ENCODE measurements around the gene PCYOX1L. TPM values are rescaled to one million over a fixed set of nuclear protein-coding genes. Genes with fewer than 3 reads are reported as not detected.

The PCYOX1L gene
- total and polyA plus RNA-seq, 3 experiments from 2014 or later = 11.9 to 23.3 (median 22.6) TPM

GRCh38 chr5:149353911-149354310 lies 3.9 kb upstream of the PCYOX1L start:
- H3K4me1 ChIP-seq (ENCODE audit: insufficient read depth, low read length) = peaks cover 51% of the 10 kb centered on the region
- no peak for DNase-seq

GRCh38 chr5:149355688-149356087 lies 2.2 kb upstream of the PCYOX1L start:
- peaks cover 17 to 52% (median 20%) of the 10 kb centered on the region in 3 donors for H3K36me3 Mint-ChIP-seq
- Histone ChIP-seq H3K4me1 (ENCODE audit: insufficient read depth, low read length) (peaks cover 51% of the 10 kb centered on the region), H3K27ac (ENCODE audit: low read depth, low read length) (no peak overlapping the region), H3K36me3 (ENCODE audit: insufficient read depth, low read length) (peaks cover 35% of the 10 kb centered on the region), H3K9me3 (ENCODE audit: low read length) (no peaks in the 10 kb centered on the region), H3K27me3 (ENCODE audit: insufficient read depth, low read length, poor library complexity, severe bottlenecking) (no peaks in the 10 kb centered on the region), H3K4me3 (ENCODE audit: low read length) (no peak overlapping the region)
- POLR2A ChIA-PET = interaction anchor here (0.8 to 2.1 kb wide), 3 partner anchors 9 to 12 kb away, joined by 4 to 6 read pairs (median 4); partner anchors contain the start of gene GRPEL2
- peak overlapping the region in 3 of 8 donors; percentile 17 to 83 (median 46) for H3K27ac Mint-ChIP-seq
- H3K9me3 Mint-ChIP-seq = no peaks in the 10 kb centered on the region
- H3K4me1 Mint-ChIP-seq = peaks cover 53 to 80% (median 78%) of the 10 kb centered on the region in 3 donors
- H3K4me3 Mint-ChIP-seq = no peak overlapping the region
- DNase-seq = no peak
- CTCF ChIA-PET = interaction anchor here (0.6 to 6.8 kb wide), 5 partner anchors 10 to 28 kb away, joined by 3 to 69 read pairs (median 4); partner anchors contain the start of gene GRPEL2
- H3K27me3 Mint-ChIP-seq = peaks cover 0 to 2% of the 10 kb centered on the region in 2 donors

More at GRCh38 chr5:149353911-149354310, 3.9 kb upstream of the PCYOX1L start:
- H3K27ac Mint-ChIP-seq = peak overlapping the region in 3 of 8 donors; percentile 32 to 70 (median 40)
- Histone ChIP-seq H3K27ac (ENCODE audit: low read depth, low read length) (no peak overlapping the region), H3K27me3 (ENCODE audit: insufficient read depth, low read length, poor library complexity, severe bottlenecking) (no peaks in the 10 kb centered on the region), H3K36me3 (ENCODE audit: insufficient read depth, low read length) (peaks cover 52% of the 10 kb centered on the region), H3K4me3 (ENCODE audit: low read length) (no peak overlapping the region), H3K9me3 (ENCODE audit: low read length) (no peaks in the 10 kb centered on the region)
- H3K36me3 Mint-ChIP-seq = peaks cover 28 to 69% (median 32%) of the 10 kb centered on the region in 3 donors
- CTCF ChIA-PET = interaction anchor here (1.0 to 1.3 kb wide), 2 partner anchors 18 to 198 kb away, joined by 3 to 5 read pairs; no protein-coding TSS in a partner anchor
- POLR2A ChIA-PET = interaction anchor here (2.1 kb wide), 1 partner anchor 9 kb away, joined by 6 read pairs; the partner anchor contains the start of gene GRPEL2
- peaks cover 50 to 78% (median 76%) of the 10 kb centered on the region in 3 donors for H3K4me1 Mint-ChIP-seq
- no peaks in the 10 kb centered on the region for H3K9me3 Mint-ChIP-seq
- peaks cover 0 to 2% of the 10 kb centered on the region in 2 donors for H3K27me3 Mint-ChIP-seq
- no peak overlapping the region for H3K4me3 Mint-ChIP-seq

- H3K9me3 ChIP-seq (ENCODE audit: low read length) = no peaks in the 10 kb centered on the region
- peaks cover 54% of the 10 kb centered on the region for H3K4me1 ChIP-seq (ENCODE audit: insufficient read depth, low read length)
- Mint-ChIP-seq H3K9me3 (no peaks in the 10 kb centered on the region), H3K36me3 (peaks cover 15 to 44% (median 16%) of the 10 kb centered on the region in 3 donors), H3K27ac (peak overlapping the region in 2 of 8 donors; percentile 17 to 57), H3K27me3 (peaks cover 0 to 2% of the 10 kb centered on the region in 2 donors), H3K4me3 (no peak overlapping the region), H3K4me1 (peaks cover 53 to 79% (median 78%) of the 10 kb centered on the region in 3 donors)
- DNase-seq = no peak
- H3K36me3 ChIP-seq (ENCODE audit: insufficient read depth, low read length) = peaks cover 28% of the 10 kb centered on the region
- ChIA-PET POLR2A (interaction anchor here (0.8 to 2.6 kb wide), 3 partner anchors 10 to 11 kb away, joined by 4 to 39 read pairs (median 4); partner anchors contain the start of gene GRPEL2), CTCF (interaction anchor here (0.6 to 6.8 kb wide), 6 partner anchors 10 to 29 kb away, joined by 3 to 69 read pairs (median 5); partner anchors contain the start of gene GRPEL2)
- H3K4me3 ChIP-seq (ENCODE audit: low read length) = no peak overlapping the region
- H3K27me3 ChIP-seq (ENCODE audit: insufficient read depth, low read length, poor library complexity, severe bottlenecking) = no peaks in the 10 kb centered on the region
- no peak overlapping the region for H3K27ac ChIP-seq (ENCODE audit: low read depth, low read length)
Observed at GRCh38 chr5:149356391-149356790, 1.5 kb upstream of the PCYOX1L start.

GRCh38 chr5:149358294-149358651 lies 427 bp downstream of the PCYOX1L start:
- H3K4me3 ChIP-seq (ENCODE audit: low read length) = peak overlapping the region; percentile 81
- H3K27me3 Mint-ChIP-seq = peaks cover 0 to 2% of the 10 kb centered on the region in 2 donors
- peak overlapping the region; percentile 44 to 96 (median 90) for H3K27ac Mint-ChIP-seq
- H3K4me3 Mint-ChIP-seq = peak overlapping the region; percentile 89 to 97 (median 92)
- H3K36me3 ChIP-seq (ENCODE audit: insufficient read depth, low read length) = peaks cover 12% of the 10 kb centered on the region
- no peaks in the 10 kb centered on the region for H3K9me3 Mint-ChIP-seq
- H3K27ac ChIP-seq (ENCODE audit: low read depth, low read length) = peak overlapping the region; percentile 66
- no peaks in the 10 kb centered on the region for H3K9me3 ChIP-seq (ENCODE audit: low read length)
- H3K4me1 ChIP-seq (ENCODE audit: insufficient read depth, low read length) = peaks cover 46% of the 10 kb centered on the region
- peaks cover 45 to 65% (median 63%) of the 10 kb centered on the region in 3 donors for H3K4me1 Mint-ChIP-seq
- no peaks in the 10 kb centered on the region for H3K27me3 ChIP-seq (ENCODE audit: insufficient read depth, low read length, poor library complexity, severe bottlenecking)
- DNase-seq = peak; percentile 26 to 59 (median 29)
- peaks cover 8 to 33% (median 8%) of the 10 kb centered on the region in 3 donors for H3K36me3 Mint-ChIP-seq
- ChIA-PET CTCF (interaction anchor here (0.8 to 6.8 kb wide), 8 partner anchors 9 to 207 kb away, joined by 3 to 69 read pairs (median 6); partner anchors contain the start of genes CSNK1A1 and GRPEL2), POLR2A (interaction anchor here (0.9 to 2.6 kb wide), 6 partner anchors 8 to 1342 kb away, joined by 3 to 39 read pairs (median 4); partner anchors contain the start of genes CSNK1A1, GRPEL2 and RBM22)

- H3K9me3 ChIP-seq (ENCODE audit: low read length) = no peaks in the 10 kb centered on the region
- Mint-ChIP-seq H3K9me3 (no peaks in the 10 kb centered on the region), H3K4me3 (peak overlapping the region; percentile 89 to 97 (median 92)), H3K27ac (peak overlapping the region; percentile 33 to 96 (median 90)), H3K4me1 (peaks cover 44 to 60% (median 57%) of the 10 kb centered on the region in 3 donors), H3K27me3 (peaks cover 0 to 2% of the 10 kb centered on the region in 2 donors), H3K36me3 (peaks cover 6 to 28% (median 8%) of the 10 kb centered on the region in 3 donors)
- H3K36me3 ChIP-seq (ENCODE audit: insufficient read depth, low read length) = peaks cover 5% of the 10 kb centered on the region
- H3K4me3 ChIP-seq (ENCODE audit: low read length) = peak overlapping the region; percentile 81
- H3K27ac ChIP-seq (ENCODE audit: low read depth, low read length) = no peak overlapping the region
- no peaks in the 10 kb centered on the region for H3K27me3 ChIP-seq (ENCODE audit: insufficient read depth, low read length, poor library complexity, severe bottlenecking)
- ChIA-PET CTCF (interaction anchor here (1.5 to 6.8 kb wide), 3 partner anchors 10 to 41 kb away, joined by 3 to 69 read pairs (median 9); no protein-coding TSS in a partner anchor), POLR2A (interaction anchor here (2.6 kb wide), 1 partner anchor 13 kb away, joined by 39 read pairs; the partner anchor contains the start of gene GRPEL2)
- no peak for DNase-seq
- peaks cover 42% of the 10 kb centered on the region for H3K4me1 ChIP-seq (ENCODE audit: insufficient read depth, low read length)
Observed at GRCh38 chr5:149358868-149359495, 1.1 kb downstream of the PCYOX1L start.

GRCh38 chr5:149360272-149360671 lies 2.4 kb downstream of the PCYOX1L start:
- no peaks in the 10 kb centered on the region for H3K9me3 ChIP-seq (ENCODE audit: low read length)
- H3K4me1 ChIP-seq (ENCODE audit: insufficient read depth, low read length) = peaks cover 38% of the 10 kb centered on the region
- ChIA-PET CTCF (interaction anchor here (1.0 to 6.8 kb wide), 5 partner anchors 8 to 192 kb away, joined by 3 to 69 read pairs (median 3); no protein-coding TSS in a partner anchor), POLR2A (interaction anchor here (0.5 kb wide), 1 partner anchor 172 kb away, joined by 3 read pairs; no protein-coding TSS in a partner anchor)
- no peak overlapping the region for H3K27ac ChIP-seq (ENCODE audit: low read depth, low read length)
- peak in 1 of 5 donors; percentile 17 for DNase-seq
- H3K9me3 Mint-ChIP-seq = no peaks in the 10 kb centered on the region
- peaks cover 2 to 28% (median 5%) of the 10 kb centered on the region in 3 donors for H3K36me3 Mint-ChIP-seq
- H3K4me1 Mint-ChIP-seq = peaks cover 40 to 50% (median 46%) of the 10 kb centered on the region in 3 donors
- peak overlapping the region; percentile 0 to 53 (median 18) for H3K4me3 Mint-ChIP-seq
- no peaks in the 10 kb centered on the region for H3K36me3 ChIP-seq (ENCODE audit: insufficient read depth, low read length)
- H3K27me3 Mint-ChIP-seq = peaks cover 0 to 2% of the 10 kb centered on the region in 2 donors
- H3K27me3 ChIP-seq (ENCODE audit: insufficient read depth, low read length, poor library complexity, severe bottlenecking) = no peaks in the 10 kb centered on the region
- H3K4me3 ChIP-seq (ENCODE audit: low read length) = no peak overlapping the region
- peak overlapping the region in 7 of 8 donors; percentile 67 to 93 (median 79) for H3K27ac Mint-ChIP-seq

GRCh38 chr5:149362541-149362940 lies 4.7 kb downstream of the PCYOX1L start:
- Mint-ChIP-seq H3K4me3 (no peak overlapping the region), H3K9me3 (no peaks in the 10 kb centered on the region), H3K27ac (peak overlapping the region in 1 of 8 donors; percentile 52), H3K4me1 (peaks cover 33 to 40% (median 37%) of the 10 kb centered on the region in 3 donors), H3K27me3 (peaks cover 0 to 2% of the 10 kb centered on the region in 2 donors), H3K36me3 (peaks cover 0 to 24% (median 1%) of the 10 kb centered on the region in 3 donors)
- Histone ChIP-seq H3K36me3 (ENCODE audit: insufficient read depth, low read length) (no peaks in the 10 kb centered on the region), H3K4me1 (ENCODE audit: insufficient read depth, low read length) (peaks cover 32% of the 10 kb centered on the region), H3K4me3 (ENCODE audit: low read length) (no peak overlapping the region), H3K27me3 (ENCODE audit: insufficient read depth, low read length, poor library complexity, severe bottlenecking) (no peaks in the 10 kb centered on the region), H3K9me3 (ENCODE audit: low read length) (no peaks in the 10 kb centered on the region), H3K27ac (ENCODE audit: low read depth, low read length) (no peak overlapping the region)
- CTCF ChIA-PET = interaction anchor here (1.8 kb wide), 1 partner anchor 9 kb away, joined by 7 read pairs; no protein-coding TSS in a partner anchor
- DNase-seq = no peak
- POLR2A ChIA-PET = no interaction called here

All from CD8-positive, alpha-beta memory T cell (primary cell).